ENCODE results near the gene SVOP. TPM values are rescaled to one million over a fixed set of nuclear protein-coding genes. Genes with fewer than 3 reads are reported as not detected.

The SVOP gene
- total and polyA plus RNA-seq, 7 donors, result 0.23 to 1.1 (median 0.68) TPM; not detected in 2

DNA sequence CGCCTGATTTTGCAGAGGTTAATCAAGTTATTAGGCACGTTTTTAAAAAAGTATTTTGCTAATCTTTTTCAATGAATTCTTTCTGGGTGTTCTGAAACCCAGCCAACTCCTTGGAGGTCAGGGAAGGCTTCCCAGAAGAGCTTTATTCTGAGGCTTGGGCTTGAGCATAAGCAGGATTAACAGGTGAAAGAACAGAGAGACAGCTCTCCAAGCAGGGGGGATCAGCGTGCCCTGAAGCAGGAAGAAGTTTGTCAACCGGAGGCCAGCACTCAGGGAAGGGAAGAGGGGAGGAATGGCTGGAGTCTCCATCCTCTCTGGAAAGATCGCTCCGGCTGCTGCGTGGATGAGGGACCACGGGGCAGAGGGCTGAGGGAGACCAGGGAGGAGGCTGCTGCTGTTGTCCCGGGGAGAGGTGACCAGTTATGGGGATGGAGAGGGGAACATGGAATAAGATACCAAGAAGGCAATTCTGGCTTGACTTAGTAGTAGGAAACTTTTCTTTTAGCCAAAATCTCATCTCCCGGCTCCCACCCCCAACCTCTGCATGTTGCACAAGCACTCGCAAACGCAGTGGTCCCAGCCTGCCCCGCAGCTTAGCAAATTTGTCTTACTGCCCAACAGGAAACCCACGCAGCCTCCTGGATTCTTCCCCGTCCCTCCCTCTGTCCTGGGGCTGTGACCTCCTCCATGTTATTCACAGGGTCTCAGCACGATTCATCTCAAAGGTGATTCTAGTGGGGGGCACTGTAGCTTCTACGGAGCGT lies 162.4 kb downstream of the SVOP start:
- TF ChIP-seq POLR2AphosphoS5 (IDR thresholded peaks at IDR 0.05) (no peak), POLR2A (IDR thresholded peaks at IDR 0.05) (no peak), EP300 (IDR thresholded peaks at IDR 0.05) (no peak)
- TF ChIP-seq, protein P1, sequence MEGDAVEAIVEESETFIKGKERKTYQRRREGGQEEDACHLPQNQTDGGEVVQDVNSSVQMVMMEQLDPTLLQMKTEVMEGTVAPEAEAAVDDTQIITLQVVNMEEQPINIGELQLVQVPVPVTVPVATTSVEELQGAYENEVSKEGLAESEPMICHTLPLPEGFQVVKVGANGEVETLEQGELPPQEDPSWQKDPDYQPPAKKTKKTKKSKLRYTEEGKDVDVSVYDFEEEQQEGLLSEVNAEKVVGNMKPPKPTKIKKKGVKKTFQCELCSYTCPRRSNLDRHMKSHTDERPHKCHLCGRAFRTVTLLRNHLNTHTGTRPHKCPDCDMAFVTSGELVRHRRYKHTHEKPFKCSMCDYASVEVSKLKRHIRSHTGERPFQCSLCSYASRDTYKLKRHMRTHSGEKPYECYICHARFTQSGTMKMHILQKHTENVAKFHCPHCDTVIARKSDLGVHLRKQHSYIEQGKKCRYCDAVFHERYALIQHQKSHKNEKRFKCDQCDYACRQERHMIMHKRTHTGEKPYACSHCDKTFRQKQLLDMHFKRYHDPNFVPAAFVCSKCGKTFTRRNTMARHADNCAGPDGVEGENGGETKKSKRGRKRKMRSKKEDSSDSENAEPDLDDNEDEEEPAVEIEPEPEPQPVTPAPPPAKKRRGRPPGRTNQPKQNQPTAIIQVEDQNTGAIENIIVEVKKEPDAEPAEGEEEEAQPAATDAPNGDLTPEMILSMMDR (IDR thresholded peaks at IDR 0.05), result no peak
- peak overlapping the region; percentile 88 to 99 (median 93) for H3K27ac ChIP-seq
- no peaks in the 10 kb centered on the region for H3K9me3 ChIP-seq
- no peaks in the 10 kb centered on the region for H3K27me3 ChIP-seq
- H3K4me1 ChIP-seq, result peaks cover 0 to 45% (median 38%) of the 10 kb centered on the region in 4 donors
- peak overlapping the region; percentile 41 to 84 (median 78) for H3K4me3 ChIP-seq
- no peaks in the 10 kb centered on the region for H3K36me3 ChIP-seq
- intact Hi-C loops (cut with DNase I), result loop anchor here (5.0 to 10.0 kb wide), 2 partner anchors 94 to 236 kb away; partner anchors contain the start of genes ALKBH2 and UNG
- 17% methylated on average over 18 of the region's 18 CpGs for WGBS, 2 donors
- peak; percentile 77 for DNase-seq

Small RNAs within 50 kb of the gene (small RNA-seq; reads per million reads assigned to genes)
- gene AC190387.1 (0 reads per million in 3 donors), gene RNA5SP372 (0 to 0.44 (median 0) reads per million in 3 donors), gene RNU6-361P (0 reads per million in 3 donors)

Other genes with a start within 250 kb of the SVOP start
- 10 to 100 TPM in 3 of 4 donors, 1 to 10 TPM in 1; 9.9 to 19.7 (median 12.6) TPM for gene SSH1, start 163.5 kb downstream of the SVOP start, total RNA-seq
- gene SSH1, start 163.5 kb downstream of the SVOP start, polyA plus RNA-seq, result 10 to 100 TPM in 1 of 3 donors, 1 to 10 TPM in 2; 3.6 to 10.1 (median 5.1) TPM
- gene DAO, start 141.0 kb downstream of the SVOP start, total RNA-seq, result not detected
- 1 to 10 TPM; 1.0 to 9.0 (median 4.2) TPM for gene DAO, start 141.0 kb downstream of the SVOP start, polyA plus RNA-seq
- gene USP30, start 31.5 kb upstream of the SVOP start, total RNA-seq, result 10 to 100 TPM in 3 of 4 donors, 1 to 10 TPM in 1; 9.8 to 15.2 (median 13.1) TPM
- gene USP30, start 31.5 kb upstream of the SVOP start, polyA plus RNA-seq, result 1 to 10 TPM; 6.0 to 9.3 (median 7.8) TPM
- gene ALKBH2, start 72.4 kb upstream of the SVOP start, total RNA-seq, result 10 to 100 TPM; 11.6 to 29.3 (median 16.5) TPM
- 10 to 100 TPM in 2 of 3 donors, 1 to 10 TPM in 1; 5.3 to 17.9 (median 14.4) TPM for gene ALKBH2, start 72.4 kb upstream of the SVOP start, polyA plus RNA-seq
- gene UNG, start 76.5 kb upstream of the SVOP start, total RNA-seq, result 10 to 100 TPM; 11.9 to 17.1 (median 12.1) TPM
- 10 to 100 TPM; 27.0 to 34.8 (median 28.9) TPM for gene UNG, start 76.5 kb upstream of the SVOP start, polyA plus RNA-seq
- 100 to 1,000 TPM; 116 to 295 (median 161) TPM for gene ACACB, start 95.5 kb upstream of the SVOP start, total RNA-seq
- 10 to 100 TPM in 1 of 3 donors, 1 to 10 TPM in 2; 5.3 to 36.0 (median 5.4) TPM for gene ACACB, start 95.5 kb upstream of the SVOP start, polyA plus RNA-seq